ENCODE measurements around the gene NPTX1.

The NPTX1 gene

DNA sequence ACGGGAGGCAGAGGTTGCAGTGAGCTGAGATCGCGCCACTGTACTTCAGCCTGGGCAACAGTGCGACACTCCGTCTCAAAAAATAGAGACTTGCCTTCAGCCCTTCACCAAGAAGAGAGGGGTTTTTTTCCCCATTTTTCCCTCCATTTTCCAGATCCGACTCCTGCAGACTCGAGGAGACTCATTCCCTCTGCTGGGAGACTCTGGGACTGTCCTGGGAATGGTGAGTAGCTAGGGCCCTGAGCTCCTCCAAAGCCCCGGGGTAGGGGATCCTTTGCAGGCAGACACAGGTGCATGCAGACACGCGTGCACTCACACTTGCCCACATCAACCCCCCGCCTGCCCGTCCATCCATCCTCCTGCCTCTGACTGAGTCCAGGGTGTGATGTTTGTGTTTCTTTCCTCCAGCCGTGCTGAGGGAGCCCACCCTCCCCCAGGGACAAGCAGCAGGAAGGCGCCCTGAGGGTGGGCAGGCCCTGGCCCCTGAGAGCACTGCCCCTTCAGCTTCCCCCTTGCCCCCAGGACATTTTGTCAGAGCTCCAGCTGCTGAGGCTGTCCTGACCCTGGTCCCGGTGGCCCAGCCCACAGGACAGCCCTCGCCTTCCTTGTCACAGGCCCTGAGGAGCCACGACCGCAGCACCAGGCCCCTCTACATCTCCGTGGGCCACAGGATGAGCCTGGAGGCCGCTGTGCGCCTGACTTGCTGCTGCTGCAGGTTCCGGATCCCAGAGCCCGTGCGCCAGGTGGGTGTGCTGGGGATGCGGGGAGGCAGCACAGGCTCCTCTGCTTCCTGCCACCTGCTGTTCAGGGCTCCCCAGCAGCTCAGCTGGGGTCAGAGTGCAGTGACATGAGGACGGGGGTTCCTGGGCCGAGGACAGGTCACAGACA lies 51.3 kb downstream of the NPTX1 start:
- DNase-seq, result no peak

GRCh38 chr17:80424261-80424660 lies 52.1 kb downstream of the NPTX1 start:
- no peak for DNase-seq

DNA sequence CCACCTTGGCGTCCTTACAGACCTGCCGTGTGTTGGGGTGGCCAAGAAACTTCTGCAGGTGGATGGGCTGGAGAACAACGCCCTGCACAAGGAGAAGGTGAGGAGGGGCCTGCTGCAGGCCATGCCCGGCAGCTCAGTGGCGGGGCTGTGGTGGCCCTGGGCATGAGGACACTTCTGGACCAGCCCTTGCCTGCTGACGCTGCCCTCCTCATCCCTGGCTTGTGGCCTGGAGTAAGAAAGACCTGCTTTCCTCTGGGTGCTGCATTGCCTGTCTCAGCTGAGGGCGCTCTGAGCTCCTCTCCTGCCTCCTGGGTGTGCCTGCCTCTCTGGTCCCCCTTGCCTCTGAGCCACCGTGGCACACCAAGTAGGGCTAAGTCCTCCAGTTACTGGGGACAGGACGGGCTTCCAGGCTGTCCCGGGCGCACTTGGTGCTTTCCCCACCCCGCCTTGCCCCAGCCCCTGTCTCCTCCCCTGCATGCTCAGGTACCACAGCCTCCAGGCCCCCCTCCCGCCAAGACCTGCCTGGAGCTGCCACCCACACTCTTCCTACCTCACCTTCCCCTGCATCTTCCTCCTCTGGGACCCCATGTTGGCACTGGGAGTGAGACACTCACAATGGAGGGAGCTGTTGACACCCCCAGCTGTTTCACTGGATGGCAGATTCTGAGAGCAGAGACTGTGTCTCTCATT lies 52.7 kb downstream of the NPTX1 start:
- no peak for DNase-seq

- DNase-seq, result no peak
These were observed 53.4 kb downstream of the NPTX1 start for GRCh38 chr17:80422981-80423380.

DNA sequence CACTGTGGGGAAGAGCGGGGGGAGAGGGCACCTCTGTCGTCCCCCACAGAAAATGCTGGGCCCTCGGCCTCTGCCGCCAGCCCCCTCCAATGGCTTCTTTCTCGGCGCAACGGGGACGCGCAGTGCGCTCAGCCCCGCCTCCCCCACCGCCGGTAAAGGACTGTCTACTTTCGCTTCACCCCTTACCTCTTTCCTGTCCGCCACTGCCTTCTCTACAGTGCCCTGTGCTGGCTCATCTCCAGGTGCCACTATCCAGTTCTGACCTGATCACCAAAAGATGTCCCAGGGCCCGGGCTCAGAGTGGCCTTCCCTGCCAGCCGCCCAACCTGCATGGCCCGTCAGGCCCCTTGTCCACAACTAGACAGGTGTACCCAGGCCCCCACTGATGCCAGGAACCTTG lies 54.1 kb downstream of the NPTX1 start:
- DNase-seq, result no peak

DNA sequence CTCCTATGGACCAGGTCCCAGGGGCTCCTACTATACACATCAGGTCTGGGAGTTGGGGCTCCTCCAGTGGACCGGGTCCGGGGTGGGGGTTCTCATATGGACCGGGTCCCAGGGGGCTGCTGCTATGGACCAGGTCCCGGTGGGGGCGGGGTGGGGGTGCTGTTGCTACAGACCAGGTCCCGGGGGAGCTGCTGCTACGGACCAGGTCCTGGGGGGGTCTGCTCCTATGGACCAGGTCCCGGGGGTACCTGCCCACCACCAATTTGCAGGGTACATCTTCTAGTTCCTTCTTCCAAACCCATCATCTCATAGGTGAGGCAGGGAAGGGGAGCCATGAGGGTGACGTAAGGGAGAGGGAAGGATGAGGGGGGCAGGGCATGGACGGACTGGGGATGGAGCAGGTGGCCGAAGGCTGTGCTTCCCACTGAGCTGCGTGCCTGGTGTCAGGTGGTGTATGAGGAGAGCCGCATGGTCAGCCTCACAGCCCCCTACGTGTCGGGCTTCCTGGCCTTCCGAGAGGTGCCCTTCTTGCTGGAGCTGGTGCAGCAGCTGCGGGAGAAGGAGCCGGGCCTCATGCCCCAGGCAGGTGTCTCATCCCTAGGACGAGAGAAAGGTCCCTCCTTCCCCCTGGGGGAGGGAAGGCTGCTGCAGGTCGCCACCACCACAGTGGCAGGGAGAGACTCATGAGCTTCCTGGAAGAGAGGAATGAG lies 54.9 kb downstream of the NPTX1 start:
- DNase-seq, result no peak

DNA sequence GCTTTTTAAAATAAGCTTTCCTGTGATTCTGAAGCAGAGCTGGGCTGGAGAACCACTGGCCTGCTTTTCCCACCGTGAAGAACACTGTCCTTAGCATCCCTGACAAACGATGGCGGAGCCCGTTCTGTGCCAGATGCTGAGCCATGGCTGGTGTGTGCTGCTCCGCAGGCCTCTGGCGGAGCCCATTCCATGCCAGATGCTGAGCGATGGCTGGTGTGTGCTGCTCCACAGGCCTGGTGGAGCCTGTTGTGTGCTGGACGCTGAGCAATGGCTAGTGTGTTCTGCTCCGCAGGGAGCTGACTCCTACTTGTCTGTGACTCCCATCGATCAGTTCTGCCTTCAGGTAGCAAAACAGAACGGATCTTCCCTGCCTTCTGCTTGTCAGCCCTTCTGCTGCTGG lies 57.2 kb downstream of the NPTX1 start:
- DNase-seq, result no peak

GRCh38 chr17:80418589-80418988 lies 57.8 kb downstream of the NPTX1 start:
- DNase-seq, result no peak

All from NCI-H187 (cell line).